Activated CD8-positive, alpha-beta memory T cell treated with anti-CD3 and anti-CD28 coated beads for 36 hours (primary cell): ENCODE measurements around the gene PRKAR1B. TPM values are rescaled to one million over a fixed set of nuclear protein-coding genes. Genes with fewer than 3 reads are reported as not detected.
"Not testable (repeated sequence)": the region's sequence is repeated elsewhere in the genome, so short reads cannot be mapped to it uniquely, and the experiment has no call there.

Experiments
- CTCF ChIA-PET: fragments of 350-600 bp; sonication (Branson Sonifier 250); formaldehyde crosslinking; loops from one replicate; lab custom pipeline; 2021; ENCODE audit warnings: antibody characterized with exemption; lab: Charles Lee
- POLR2A ChIA-PET: fragments of 350-600 bp; sonication (Branson Sonifier 250); formaldehyde crosslinking; loops from one replicate; lab custom pipeline; 2021; ENCODE audit warnings: antibody characterized with exemption; lab: Charles Lee
- total RNA-seq, 2 experiments: library from RNA; stranded (reverse); gene quantifications; one replicate each; pipeline ENCODE4 v1.2.3, GENCODE V29; 2021

PRKAR1B gene
- total RNA-seq, 2 experiments from 2014 or later: 33.5 to 34.5 TPM

DNA sequence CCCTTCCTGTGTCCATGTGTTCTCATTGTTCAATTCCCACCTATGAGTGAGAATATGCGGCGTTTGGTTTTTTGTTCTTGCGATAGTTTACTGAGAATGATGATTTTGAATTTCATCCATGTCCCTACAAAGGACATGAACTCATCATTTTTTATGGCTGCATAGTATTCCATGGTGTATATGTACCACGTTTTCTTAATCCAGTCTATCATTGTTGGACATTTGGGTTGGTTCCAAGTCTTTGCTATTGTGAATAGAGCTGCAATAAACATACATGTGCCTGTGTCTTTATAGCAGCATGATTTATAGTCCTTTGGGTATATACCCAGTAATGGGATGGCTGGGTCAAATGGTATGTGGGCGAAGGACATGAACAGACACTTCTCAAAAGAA, 17.0 kb upstream of the PRKAR1B start:
- CTCF ChIA-PET, POLR2A ChIA-PET: not testable (repeated sequence)

GRCh38 chr7:743341-744127, 16.5 kb upstream of the PRKAR1B start:
- CTCF ChIA-PET: not testable (repeated sequence)
- POLR2A ChIA-PET: interaction anchor here (0.6 kb wide), 1 partner anchor 124 kb away, joined by 3 read pairs; no protein-coding TSS in a partner anchor

DNA sequence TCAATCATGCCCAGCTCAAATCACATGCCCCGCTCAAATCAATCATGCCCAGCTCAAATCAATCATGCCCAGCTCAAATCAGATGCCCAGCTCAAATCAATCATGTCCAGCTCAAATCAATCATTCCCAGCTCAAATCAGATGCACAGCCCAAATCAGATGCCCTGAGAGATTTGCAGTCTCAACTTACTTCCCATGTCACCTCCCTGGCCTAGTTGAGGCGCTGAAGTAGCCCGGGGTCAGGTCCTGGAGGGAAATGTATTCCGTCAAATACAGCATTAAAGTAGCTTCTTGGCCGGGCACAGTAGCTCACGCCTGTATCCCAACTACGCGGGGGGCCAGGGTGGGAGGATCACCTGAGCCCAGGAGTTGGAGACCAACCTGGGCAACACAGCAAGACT, 15.7 kb upstream of the PRKAR1B start:
- POLR2A ChIA-PET: no interaction called here
- CTCF ChIA-PET: no interaction called here

DNA sequence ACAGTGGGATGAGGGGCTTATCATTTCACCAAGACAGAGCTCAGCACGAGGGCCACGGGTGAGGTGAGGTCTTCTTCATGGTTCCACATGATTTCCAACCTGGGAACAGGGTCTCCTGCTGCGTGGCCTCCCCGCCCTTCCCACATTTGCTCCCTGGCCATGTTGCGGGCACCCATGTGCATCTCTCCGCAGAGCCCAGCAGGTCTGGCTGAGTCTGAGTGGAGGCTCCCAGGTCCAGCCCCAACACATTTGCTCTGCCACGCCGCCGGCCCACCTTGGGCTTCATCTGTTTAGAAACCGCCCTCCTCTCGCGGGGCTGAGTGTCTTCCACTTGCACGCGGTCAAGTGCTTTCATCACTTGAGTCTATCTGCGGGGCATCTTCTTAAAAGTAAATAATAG, 14.8 kb upstream of the PRKAR1B start:
- ChIA-PET POLR2A (no interaction called here), CTCF (interaction anchor here (0.9 kb wide), 1 partner anchor 9 kb away, joined by 3 read pairs; no protein-coding TSS in a partner anchor)

DNA sequence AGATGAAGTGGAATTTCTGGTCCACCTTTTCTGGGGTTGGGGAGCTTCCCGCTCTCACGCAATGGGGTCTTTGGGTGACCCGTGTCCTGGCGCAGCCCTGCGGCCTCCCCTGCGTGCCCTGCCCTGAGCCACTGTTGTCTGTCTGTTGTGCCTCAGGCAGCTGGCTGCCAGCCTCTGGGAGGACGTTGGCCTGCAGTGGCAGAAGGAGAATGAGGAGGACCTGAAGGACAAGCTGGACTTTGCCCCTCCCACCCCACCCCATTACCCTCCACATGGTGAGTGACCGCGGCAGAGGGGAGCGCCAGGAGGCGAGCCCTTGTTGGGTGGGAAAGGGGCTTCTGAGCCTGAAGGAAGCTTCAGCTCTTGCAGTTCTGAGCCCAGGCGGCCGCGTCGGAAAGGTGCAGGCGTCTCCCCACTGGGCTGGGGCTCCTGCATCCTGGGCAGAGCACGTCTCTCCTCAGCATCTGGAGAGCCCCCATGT, 14.2 kb upstream of the PRKAR1B start:
- ChIA-PET POLR2A (no interaction called here), CTCF (interaction anchor here (0.9 kb wide), 1 partner anchor 9 kb away, joined by 3 read pairs; no protein-coding TSS in a partner anchor)

DNA sequence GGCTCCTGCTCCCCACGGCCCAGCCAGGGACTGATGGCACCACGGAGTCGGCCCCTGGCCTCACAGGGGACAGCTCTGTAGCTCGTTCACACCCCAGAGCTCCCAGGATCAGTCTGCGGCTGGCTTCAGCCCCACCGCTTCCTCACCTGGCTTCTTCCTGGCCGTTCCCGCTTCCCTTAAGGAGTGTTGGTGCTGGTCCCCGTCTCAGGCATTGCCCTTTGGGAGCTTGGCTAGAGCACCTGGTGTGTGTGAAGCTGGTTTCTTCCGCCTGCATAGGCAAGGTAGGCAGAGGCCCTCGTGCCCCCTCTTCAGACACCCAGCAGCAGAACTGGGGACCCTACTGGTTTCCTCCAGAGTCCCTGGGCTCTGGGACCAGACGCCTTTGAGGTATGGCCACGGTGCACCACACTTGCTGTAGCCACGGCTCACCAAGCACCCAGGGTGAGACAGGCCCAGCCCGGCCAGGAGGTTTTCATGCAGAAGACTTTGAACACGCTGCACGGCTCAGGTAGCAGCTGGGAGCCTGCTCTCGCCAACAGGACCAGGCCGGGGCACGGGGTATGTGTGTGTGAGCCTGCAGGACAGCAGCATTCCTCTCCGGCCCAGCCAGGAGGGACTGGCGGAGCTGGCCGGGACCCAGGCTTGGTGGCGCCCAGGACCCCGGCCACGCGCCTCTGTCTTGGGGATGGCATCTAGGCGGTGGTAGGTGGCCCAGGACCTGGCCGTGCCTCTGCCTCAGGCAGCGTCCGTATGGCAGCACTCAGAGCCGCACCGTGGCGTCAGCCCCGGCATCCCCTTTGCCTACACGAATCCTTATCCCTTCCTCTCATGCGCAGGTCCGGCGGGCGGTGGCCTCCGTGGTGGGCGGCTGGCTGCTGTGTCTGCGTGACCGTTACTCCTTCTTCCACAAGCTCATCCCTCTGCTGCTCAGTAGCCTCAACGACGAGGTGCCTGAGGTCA, 13.2 kb upstream of the PRKAR1B start:
- ChIA-PET POLR2A (no interaction called here), CTCF (no interaction called here)

GRCh38 chr7:739455-739982, 12.4 kb upstream of the PRKAR1B start:
- CTCF ChIA-PET: no interaction called here
- POLR2A ChIA-PET: no interaction called here

DNA sequence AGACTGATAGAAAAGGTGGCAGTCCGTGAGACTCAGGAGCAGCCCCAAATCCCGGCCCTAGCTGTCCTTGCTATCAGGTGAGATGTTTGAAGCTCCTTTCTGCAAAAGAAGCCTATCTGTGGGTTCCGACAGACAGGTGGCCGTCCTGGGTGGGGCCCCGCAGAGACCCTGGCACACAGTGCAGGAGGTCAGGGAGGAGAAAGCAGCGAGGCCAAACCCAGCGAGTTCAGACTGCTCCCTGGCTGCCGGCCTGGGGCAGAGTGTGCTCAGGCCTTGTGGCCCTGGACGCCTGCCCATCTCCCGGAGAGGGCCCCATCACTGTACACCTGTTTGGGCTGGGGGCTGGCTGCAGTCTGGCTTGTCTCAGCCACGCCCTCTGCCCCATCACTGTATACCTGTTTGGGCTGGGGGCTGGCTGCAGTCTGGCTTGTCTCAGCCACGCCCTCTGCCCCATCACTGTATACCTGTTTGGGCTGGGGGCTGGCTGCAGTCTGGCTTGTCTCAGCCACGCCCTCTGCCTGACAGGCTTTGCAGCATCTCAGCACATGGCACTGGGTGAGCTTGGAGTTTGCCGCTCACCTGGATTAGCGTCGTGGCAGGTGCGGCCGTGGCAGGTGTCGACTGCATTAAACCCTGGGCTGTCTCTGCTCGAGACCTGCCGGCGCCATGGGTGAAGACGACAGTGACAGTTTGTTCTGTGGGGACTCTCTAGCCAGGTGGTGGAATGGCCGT, 11.8 kb upstream of the PRKAR1B start:
- ChIA-PET CTCF (no interaction called here), POLR2A (no interaction called here)

GRCh38 chr7:738241-738640, 11.2 kb upstream of the PRKAR1B start:
- CTCF ChIA-PET: no interaction called here
- POLR2A ChIA-PET: no interaction called here

- POLR2A ChIA-PET: no interaction called here
- CTCF ChIA-PET: no interaction called here
These were observed 7.7 kb upstream of the PRKAR1B start for GRCh38 chr7:734808-735207.

DNA sequence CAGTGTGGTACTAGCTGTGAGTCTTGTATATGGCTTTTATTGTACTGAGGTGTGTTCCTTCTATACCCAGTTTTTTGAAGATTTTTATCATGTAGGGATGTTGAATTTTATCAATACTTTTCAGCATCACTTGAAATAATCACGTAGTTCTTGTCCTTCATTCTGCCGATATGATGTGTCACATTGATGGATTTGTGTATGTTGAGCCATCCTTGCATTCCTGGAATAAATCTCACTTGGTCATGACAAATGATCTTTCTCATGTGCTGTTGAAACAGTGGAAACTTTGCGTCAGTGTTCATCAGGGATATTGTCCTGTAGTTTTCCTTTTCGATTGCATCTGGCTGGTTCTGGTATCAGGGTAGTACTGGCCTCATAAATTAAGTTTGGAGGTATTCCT, 7.1 kb upstream of the PRKAR1B start:
- POLR2A ChIA-PET: no interaction called here
- CTCF ChIA-PET: no interaction called here

- CTCF ChIA-PET: interaction anchor here (0.6 to 1.0 kb wide), 2 partner anchors 9 to 85 kb away, joined by 3 read pairs; no protein-coding TSS in a partner anchor
These were observed 5.5 kb upstream of the PRKAR1B start for GRCh38 chr7:732556-732955.

DNA sequence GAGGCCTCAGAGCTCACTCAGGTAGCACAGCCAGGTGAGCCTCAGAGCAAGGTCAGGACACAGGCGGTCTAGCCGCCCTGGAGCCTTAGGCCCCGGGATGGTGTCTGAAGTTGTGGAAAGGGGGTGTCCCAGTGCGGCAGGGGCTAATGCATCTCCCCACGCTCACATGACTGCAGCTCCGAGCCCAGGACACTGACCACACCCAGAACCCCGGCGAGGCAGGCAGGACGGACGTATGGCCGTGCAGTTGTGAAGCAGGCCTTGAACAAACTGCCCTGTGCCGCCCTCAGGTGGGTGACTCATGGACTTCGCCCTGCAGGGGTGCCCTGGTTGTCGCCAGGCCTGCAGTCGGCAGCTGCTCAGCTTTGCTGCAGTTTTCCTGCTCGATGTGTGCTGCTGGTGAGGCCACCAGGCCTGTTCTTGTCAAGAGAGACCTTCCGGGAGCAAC, 5.0 kb upstream of the PRKAR1B start:
- CTCF ChIA-PET: interaction anchor here (0.5 to 1.0 kb wide), 3 partner anchors 9 to 146 kb away, joined by 3 read pairs; no protein-coding TSS in a partner anchor

More at GRCh38 chr7:732556-732955, 5.5 kb upstream of the PRKAR1B start:
- POLR2A ChIA-PET: no interaction called here

DNA sequence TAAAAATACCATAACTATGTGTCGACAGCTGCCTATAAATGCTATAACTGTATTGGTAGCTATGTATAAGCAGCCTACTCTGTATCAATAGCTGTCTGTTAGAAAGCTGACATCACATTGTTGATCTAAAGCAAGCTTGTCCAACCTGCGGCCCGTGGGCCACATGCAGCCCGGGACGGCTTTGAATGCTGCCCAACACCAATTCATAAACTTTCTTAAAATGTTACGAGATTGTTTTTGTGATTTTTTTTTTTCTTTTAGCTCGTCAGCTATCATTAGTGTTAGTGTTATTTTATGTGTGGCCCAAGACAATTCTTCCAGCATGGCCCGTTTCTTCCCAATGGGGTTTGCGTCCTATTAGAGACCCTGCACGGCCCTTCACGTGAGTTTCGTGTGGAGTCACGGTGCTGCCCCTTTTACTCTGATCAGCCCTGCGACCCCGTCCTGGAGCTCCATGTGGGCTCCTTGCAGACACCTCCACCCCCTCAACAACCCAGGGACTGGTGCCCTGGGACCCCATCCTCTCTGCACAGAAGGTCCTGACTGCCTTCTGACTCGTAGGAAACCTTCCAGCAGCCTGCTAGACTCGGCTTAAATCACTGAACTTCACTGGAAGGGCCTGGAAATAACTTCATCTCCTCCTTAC, 4.5 kb upstream of the PRKAR1B start:
- ChIA-PET POLR2A (no interaction called here), CTCF (interaction anchor here (0.5 kb wide), 2 partner anchors 145 kb away, joined by 3 read pairs; partner anchors contain the start of gene GET4)

More for the DNA sequence above, 5.0 kb upstream of the PRKAR1B start:
- POLR2A ChIA-PET: no interaction called here

- POLR2A ChIA-PET: no interaction called here
- CTCF ChIA-PET: interaction anchor here (0.5 kb wide), 1 partner anchor 146 kb away, joined by 3 read pairs; the partner anchor contains the start of gene GET4
These were observed 3.7 kb upstream of the PRKAR1B start for GRCh38 chr7:730501-731439.

DNA sequence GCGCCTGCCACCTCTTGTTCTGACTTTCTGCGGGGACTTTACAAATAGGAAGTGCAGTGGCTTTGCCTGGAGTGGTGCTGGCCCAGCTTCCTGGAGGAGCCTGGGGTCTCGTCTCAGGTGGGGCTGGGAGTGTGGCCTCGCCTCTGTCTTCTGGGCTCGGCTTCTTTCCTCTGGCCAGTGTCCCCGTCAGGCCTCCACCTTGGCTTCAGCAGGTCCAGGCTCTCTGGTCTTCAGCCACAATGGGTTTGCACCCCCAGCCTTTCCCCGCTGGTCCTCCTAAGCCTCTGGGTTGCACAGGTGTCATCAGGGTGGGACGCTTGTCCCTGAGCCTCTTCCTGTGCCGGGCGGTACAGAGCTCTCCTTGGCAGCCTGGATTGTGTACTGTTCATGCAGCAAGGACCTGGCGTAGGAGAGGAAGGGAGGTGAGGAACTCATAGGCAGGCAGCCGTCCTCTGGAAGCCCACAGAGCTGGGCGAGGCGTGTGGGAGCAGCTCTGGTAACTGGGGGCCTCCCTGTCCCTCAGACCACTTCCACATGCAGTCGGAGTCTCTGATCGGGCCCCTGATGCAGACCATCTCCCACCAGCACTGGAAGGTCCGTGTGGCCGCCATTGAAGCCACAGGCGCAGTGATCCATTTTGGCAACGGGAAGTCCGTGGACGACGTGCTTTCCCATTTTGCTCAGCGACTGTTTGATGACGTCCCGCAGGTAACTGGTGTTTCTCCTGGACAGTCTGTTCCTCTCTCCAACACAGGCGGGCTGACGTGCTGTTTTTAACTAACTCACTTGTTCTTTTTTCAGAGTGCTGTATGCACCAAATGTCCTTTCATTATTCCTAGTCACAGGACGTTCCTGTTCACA, 2.3 kb upstream of the PRKAR1B start:
- CTCF ChIA-PET: no interaction called here
- POLR2A ChIA-PET: no interaction called here
